B cell (primary cell): ENCODE results near the gene ANAPC2.

ENCODE experiments used
- CTCF ChIP-seq: fragments of 200-600 bp; IDR thresholded peaks from one replicate; pipeline ENCODE4 v1.8.0; 2022; ENCODE audit warnings: antibody characterized with exemption, mild to moderate bottlenecking
- EZH2 ChIP-seq: IDR thresholded peaks from 2 replicates; pipeline ENCODE4 v1.6.1; 2012; ENCODE audit warnings: borderline replicate concordance, low read depth, mild to moderate bottlenecking, moderate library complexity, low read length; ENCODE audit not compliant: insufficient read depth, poor library complexity, severe bottlenecking

DNA sequence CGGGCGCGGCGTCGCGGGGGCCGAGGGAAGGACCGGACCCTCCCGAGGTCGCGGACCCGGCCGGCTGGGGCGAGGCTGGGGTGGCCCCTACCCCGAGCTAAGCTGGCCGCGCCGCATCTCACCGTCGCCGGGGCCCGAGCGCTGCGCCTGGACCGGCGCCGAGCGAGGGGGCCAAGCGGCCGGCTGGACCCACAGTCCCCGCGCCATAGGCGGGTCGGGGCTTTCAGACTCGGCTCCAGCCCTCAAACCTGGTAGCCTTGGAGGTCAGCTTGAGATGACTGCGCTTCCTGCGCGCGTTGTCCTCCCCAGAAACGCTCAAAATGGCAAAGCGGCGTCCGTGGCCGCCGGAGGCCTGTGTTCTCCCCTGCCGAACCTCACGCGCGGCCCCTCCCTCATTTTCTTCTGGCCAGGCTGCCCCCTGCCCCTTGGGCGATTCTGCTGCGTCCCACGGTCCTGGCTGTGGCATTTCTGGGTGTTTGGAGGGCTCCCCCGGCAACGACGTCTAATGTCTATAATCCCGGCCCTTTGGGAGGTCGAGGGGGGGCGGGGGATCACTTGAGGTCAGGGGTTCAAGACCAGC lies 58.1 kb downstream of the ANAPC2 start:
- TF ChIP-seq CTCF (no peak), EZH2 (no peak)
